HTERT RPE-1 (cell line): Measurements from ENCODE around the gene BEST3.
"Not testable (repeated sequence)": the region's sequence is repeated elsewhere in the genome, so short reads cannot be mapped to it uniquely, and the experiment has no call there.

Experiments
- in situ Hi-C: fragments of 300-500 bp; cut with MboI; formaldehyde crosslinking; loops from 4 replicates; pipeline ENCODE4 v1.14.3; 2020; ENCODE audit warnings: low sequenced_read_pairs

BEST3 gene

GRCh38 chr12:69688471-69689427, 10.4 kb downstream of the BEST3 start:
- in situ Hi-C loops: no loop called here

- in situ Hi-C loops: no loop called here
Measured at GRCh38 chr12:69688021-69688420, 11.1 kb downstream of the BEST3 start.

DNA sequence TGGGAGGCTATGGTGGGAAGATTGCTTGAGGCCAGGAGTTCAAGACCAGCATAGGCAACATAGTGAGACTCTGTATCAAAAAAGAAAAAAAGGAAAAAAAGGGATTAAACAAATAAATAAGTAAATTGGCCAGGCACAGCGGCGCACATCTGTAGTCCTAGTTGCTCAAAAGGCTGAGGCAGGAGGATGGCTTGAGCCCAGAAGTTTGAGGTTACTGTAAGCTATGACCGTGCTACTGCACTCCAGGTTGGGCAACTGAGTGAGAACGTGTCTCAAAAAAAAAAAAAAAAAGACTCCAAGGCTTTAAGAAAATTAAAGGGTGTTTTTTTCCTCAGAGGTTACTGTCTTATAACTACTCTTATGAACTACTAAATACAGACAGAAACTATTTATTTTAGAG, 11.7 kb downstream of the BEST3 start:
- in situ Hi-C loops: no loop called here

- in situ Hi-C loops: no loop called here
Measured at GRCh38 chr12:69686731-69687130, 12.4 kb downstream of the BEST3 start.

DNA sequence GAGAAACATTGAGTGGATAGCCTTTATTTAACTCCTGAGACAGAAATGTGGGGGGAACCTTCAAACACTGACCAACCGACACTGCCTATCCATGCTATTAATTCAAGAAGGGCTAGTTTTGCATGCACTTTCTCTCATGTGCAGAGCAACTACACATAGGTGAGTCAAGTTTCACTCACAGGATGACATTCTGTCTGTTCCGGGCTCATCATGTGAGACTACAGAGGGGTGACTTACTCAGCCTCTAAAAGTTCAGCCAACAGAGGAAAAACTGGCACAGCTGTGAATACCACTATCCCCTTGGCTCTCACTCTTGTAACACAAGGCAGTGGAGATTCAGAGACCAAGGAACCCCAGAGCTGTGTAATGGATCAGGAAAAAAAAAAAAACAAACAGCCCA, 13.3 kb downstream of the BEST3 start:
- in situ Hi-C loops: no loop called here

GRCh38 chr12:69684466-69684865, 14.6 kb downstream of the BEST3 start:
- in situ Hi-C loops: no loop called here

GRCh38 chr12:69682110-69682755, 16.9 kb downstream of the BEST3 start:
- in situ Hi-C loops: no loop called here

GRCh38 chr12:69679119-69679518, 20.0 kb downstream of the BEST3 start:
- in situ Hi-C loops: no loop called here

GRCh38 chr12:69676257-69677012, 22.7 kb downstream of the BEST3 start:
- in situ Hi-C loops: no loop called here

DNA sequence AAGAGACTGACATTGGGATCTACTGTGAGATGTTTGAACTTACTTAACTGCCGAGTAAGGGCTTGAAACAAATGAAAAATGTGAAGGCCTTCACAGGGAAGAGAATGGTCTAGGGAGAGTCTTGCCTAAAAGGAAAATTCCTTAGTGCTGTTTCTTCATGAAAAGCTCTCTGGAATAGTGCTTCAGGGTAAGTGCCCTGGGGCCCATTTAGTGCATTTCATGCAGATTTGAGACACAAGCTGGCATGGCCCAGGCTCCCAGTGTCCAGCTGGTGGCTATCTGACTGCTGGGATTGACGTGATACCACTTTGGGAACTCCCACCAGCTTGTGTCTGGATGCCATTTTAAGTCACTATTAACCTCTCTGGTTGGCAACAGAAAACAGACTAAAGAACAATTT, 26.9 kb downstream of the BEST3 start:
- in situ Hi-C loops: no loop called here

GRCh38 chr12:69671597-69671996, 27.5 kb downstream of the BEST3 start:
- in situ Hi-C loops: no loop called here

DNA sequence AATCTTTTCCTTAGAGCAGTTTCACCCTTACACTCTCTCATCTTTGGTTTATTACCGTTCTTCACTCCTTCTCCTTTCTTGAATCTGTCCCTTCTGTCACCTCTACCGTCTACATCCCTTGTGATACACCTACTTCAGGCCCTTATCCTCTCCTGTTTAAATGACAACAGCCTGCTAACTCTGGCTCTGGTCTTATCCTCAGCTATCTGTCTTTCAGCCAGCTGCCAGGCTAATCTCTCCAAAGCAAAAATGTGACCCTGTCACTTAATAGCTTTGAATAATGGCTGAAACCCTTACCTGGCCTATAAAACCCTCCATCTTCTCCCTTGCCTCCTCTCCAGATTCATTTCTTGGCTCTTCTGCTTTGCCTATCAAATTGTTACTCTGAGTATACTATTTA, 32.3 kb downstream of the BEST3 start:
- in situ Hi-C loops: no loop called here

- in situ Hi-C loops: not testable (repeated sequence)
Measured at GRCh38 chr12:69664930-69665377, 34.1 kb downstream of the BEST3 start.

- in situ Hi-C loops: no loop called here
Measured at GRCh38 chr12:69663726-69664125, 35.4 kb downstream of the BEST3 start.

- in situ Hi-C loops: no loop called here
Measured at GRCh38 chr12:69662764-69663163, 36.3 kb downstream of the BEST3 start.

- in situ Hi-C loops: no loop called here
Measured at GRCh38 chr12:69661386-69661785, 37.7 kb downstream of the BEST3 start.

GRCh38 chr12:69660164-69660863, 38.8 kb downstream of the BEST3 start:
- in situ Hi-C loops: no loop called here

- in situ Hi-C loops: no loop called here
Measured at GRCh38 chr12:69658203-69658602, 40.9 kb downstream of the BEST3 start.

- in situ Hi-C loops: no loop called here
Measured at GRCh38 chr12:69657376-69658137, 41.5 kb downstream of the BEST3 start.
